A549 treated with CpdA at 1 μM for 4 hours (cell line): ENCODE data around the gene FUT2. TPM values are rescaled to one million over a fixed set of nuclear protein-coding genes. Genes with fewer than 3 reads are reported as not detected.

Source experiments
- total RNA-seq: library from RNA; stranded (reverse); fragments of 200-300 nt; extraction: Qiagen RNA extraction; gene quantifications from 5 replicates; pipeline ENCODE4 v1.2.3, GENCODE V29; 2022; ENCODE audit warnings: low read depth

The FUT2 gene
- not detected in 5 replicates for total RNA-seq

DNA sequence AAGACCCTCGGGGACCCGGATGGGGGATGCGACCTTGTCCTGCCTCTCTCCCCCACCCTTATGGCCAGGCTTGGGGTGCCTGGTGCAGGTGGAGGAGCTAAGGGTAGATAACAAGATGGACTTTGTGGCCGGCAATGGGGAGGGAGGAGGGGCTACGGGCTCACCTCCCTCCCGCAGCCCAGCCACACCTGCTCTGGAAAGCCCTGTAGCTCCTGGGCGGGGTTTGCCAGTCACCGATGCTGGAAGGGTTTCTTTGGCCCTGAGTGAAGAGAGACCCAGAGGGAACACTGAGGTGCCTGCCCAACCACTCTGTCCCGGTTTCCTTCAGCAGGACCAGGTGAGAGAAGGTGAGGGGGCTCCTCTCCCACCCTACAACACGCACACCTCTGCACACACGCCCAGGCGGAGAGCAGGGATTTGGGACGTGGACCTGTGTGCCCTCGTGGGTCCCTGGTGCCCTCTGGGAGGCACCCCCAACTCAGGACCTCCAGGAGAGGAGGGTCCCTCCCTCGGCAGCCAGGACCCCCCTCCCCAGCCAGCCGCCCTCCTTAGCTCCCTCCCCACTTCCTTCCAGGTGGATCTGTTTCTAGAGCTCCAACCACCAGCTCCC lies at the start of gene FUT2:
TSS of gene FUT2 (plus strand) at position 229 of the 610 bp plus-strand sequence. CDS start 6,986 bp downstream, outside the sequence.

DNA sequence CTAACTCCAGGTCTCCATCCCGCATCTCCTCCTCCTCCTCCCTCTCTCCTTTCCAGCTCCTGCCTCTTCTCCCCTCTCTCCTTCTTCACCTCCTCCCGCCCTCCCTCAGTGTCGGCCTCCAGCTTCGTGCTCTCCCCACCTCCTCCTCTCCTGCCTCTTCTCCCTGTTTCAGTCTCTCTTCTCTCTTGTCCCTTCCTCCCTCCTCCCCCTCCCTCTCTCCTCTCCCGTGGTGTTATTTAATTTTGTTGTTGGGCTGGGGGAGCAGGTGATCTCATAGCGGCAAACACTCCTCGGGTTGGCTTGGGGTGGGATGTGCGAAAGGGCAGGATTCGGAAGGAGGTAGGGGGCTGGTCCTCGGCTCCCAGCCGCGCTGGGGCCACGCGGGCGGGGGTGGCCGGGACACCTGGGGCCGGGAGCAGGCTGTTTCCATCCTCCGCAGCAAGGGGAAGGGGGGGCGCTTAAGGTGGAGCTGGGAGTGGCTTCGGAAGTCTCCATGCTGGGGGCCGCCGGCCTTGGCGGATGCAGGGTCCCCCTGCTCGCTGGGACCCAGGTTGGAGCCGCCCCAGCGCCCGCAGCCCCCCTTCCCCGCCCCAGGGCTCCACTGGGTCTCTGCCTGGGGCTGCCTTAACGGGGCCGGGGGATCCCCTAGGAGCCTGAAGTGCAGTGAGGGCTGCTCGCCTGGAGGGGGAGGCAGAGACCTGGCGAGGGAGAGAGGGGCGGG lies 49.6 kb upstream of the FUT2 start, which contains the start of gene CA11:
TSS of gene CA11 (minus strand) at position 187 of the 721 bp plus-strand sequence. CDS start 555 bp downstream, outside the sequence.

DNA sequence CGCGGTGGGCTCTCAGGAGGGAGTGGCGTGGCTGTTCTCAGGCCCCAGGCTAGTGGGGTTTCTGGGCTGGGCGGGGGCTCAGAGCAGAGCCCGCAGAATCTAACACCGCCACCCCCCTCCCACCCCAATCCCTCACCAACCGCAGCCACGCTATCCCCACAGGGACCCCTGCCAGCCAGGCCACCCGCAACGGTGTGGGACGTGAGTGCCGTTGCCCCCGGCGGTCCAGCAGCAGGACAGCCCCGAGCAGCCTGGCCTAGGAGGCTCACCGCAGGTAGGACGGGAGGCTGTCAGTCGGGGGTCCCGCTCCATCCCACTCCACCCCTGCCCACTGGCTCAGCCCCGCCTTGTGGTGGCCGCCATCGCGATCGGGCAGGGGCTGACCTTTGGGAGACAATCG lies 22.8 kb upstream of the FUT2 start, which contains the start of gene NTN5:
TSS of gene NTN5 (minus strand) at position 24 of the 400 bp plus-strand sequence. CDS start 2,031 bp downstream, outside the sequence.

DNA sequence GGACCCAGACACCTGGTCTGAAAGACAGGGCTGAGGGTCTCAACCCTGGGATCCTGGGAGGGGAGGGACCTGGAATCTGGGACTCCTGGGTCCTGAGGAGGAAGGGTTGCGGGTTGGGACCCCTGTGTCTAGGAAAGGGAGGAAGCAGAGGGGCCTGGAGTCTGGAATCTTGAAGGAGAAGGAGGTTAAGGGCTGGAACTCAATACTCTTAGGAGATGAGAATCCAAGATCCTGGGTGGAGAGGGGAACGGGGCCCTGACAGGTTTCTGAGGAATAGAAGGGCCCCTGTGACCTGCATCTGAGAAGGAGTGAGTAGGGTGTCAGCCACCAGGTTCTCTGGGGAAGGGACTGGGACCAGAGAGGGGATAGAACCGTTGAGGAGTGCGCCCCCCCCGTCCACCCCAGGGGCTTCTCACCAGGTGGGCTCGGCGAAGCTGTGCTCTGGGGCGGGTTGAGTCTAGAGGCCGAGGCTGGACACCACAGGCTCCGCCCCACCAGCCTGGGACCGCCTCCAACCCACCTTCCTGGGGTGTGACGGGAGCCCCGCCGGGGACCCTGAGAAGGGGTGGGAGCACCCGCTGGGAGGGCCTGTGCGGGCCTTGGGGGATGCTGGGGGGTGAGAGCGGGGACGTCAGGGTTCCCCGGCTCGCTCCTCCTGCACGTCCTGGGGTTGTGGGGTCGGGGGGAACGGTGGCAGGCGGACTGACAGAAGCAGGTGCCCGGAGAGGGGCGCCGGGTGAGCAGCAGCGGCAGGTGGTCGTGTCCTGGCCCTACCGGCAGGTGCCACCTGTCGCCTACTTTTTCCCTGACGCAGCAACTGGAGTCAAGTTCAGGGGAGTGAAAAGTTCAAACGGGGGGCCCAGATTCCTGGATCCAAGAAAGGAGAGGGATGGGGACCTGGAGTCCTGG lies 23.7 kb downstream of the FUT2 start, which contains the start of gene MAMSTR:
TSS of gene MAMSTR (minus strand) at position 463 of the 909 bp plus-strand sequence. CDS start 694 bp downstream, outside the sequence.

DNA sequence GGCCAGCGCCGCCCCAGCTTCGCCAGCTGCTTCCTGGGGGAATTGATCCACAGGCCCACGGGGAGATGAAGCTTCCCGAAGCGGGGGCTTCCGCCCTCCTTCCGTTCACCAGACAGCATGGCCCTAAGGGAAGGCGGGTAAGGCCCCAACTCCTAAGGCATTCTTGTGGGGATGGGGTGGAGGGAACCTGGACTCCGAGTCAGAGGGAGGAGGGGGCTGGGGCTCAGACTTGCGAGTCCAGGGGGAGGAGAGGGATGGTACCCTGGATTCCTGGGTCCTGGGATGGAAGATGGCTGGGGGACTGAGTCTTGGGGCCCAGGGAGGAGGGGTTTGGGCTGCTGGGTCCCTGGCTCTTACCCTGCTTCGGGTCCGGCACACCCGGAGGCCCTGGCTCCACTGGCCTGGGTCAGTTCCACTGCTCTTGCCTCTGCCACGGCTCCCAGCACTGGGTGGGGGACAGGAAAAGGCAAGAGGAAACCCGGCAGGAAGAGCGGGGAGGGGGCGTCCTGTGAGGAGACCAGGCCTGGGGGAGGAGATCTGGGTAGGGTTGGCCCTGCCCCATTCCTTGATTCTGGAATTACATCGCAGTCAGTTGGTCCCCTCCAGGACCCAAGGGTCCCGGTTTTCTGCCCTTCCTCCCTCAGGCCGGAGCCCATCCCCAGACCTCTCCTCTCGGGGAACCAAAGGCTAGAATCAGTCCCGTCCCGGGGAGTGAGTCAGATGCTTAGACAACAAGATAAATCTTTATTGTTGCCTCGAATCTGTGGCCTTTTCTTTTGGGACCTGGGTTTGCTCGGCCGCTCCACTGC lies 44.6 kb downstream of the FUT2 start, which contains the start of gene RASIP1:
TSS of gene RASIP1 (minus strand) at position 447 of the 809 bp plus-strand sequence. CDS start at position 119, 328 bp downstream.

DNA sequence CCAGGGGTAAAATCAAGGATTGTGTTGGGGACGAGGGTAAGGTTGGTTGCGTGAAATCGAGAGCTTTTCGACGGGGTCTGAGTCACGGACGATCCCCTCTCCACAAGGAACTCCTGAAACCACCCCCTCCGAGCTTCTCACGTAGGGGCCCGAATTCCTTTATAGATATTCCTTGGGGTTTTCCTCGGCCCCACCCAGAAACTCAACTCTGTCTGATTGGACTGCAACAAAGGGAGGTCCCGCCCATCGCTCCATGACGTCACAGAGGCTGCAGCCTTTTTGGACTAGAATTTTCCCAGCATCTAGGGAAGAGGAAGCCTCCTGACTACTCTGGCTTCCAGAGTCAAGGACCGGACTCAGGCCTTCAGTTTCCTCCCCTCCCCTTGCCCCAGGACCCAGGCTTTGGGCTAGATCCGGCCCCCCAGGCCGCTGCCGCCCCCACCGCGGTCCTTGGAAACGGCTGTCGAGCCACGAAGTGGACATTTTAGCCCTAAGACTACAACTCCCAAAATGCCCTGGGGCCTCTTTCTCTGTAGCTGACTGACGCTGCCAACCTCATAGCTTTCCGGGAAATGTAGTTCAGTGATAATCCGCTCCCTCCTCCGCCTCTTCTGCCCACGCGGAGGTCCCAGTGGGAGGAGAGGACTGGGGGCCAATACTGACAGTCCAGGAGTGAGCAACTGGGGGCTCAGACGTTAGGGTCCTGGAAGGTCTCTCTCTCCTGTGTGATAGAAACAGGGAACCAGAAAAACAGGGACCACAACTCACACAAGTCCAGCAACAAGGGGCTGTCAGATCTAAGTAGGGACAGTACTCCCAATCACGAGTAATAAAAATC lies 51.2 kb downstream of the FUT2 start, which contains the start of gene IZUMO1:
TSS of gene IZUMO1 (minus strand) at position 172 of the 838 bp plus-strand sequence. CDS start 1,050 bp downstream, outside the sequence.

DNA sequence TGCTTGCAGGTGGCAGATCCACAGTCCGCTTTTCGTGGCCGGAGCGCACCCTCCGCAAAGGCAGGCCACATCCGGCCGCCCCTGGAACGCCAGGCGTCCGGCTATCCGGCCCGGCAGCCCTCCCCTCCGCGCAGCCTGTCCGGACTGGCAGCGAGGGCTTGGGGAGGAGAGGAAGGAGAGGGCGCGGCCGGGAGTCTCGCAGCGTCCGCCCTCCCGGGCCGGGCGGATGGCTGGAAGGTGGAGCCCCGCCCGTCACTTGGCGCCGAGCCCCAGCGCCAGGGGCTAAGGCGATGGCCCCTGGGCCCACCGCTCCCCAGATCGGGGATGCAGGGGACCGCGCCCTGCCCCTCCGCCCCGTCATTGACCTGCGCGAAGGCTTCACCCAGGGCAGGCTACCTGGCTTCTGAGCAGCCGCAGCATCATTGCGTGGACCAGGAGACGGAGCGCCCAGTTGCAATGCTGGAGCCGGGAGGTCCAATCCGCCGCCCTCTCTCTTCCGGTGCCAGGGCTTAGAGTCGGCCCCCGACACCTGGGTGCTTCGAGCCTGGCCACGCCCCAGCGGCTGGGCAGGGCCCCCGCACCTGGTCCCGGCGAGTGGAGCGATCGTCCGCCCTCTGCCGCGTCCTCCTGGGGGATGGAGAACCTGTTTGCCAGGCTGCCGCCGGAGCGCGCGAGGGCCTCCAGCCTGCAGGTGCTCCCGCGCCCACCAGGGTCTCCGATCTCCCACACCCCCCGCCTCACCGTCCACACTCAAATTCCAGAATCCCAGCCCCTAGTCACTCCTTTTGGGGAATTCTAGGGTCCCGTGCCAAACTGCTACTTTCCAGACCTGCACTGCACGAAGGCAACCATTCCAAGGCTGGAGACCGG lies 57.0 kb downstream of the FUT2 start, which contains the start of gene FUT1:
TSS of gene FUT1 (minus strand) at position 146 of the 870 bp plus-strand sequence. CDS start 1,360 bp downstream, outside the sequence.

DNA sequence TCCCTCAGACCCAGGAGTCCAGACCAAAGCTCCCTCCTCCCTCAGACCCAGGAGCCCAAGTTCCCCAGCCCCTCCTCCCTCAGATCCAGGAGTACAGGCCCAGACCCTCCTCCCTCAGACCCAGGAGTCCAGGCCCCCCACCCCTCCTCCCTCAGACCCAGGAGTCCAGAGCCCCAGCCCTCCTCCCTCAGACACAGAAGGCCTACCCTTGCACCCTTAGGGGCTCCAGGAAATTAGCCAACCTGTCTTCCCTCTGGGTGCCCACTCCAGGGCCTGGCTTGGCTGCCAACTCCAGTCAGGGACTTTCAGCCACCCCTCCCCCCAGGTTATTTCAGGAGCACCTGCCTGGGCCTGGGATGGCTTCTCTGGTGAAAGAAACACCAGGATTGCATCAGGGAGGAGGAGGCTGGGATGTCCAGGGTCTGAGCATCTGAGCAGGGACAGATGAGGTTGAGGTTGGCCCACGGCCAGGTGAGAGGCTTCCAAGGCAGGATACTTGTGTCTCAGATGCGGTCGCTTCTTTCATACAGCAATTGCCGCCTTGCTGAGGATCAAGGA lies 59.4 kb downstream of the FUT2 start, which contains the start of gene FGF21:
TSS of gene FGF21 (plus strand) at position 441 of the 558 bp plus-strand sequence. CDS start 713 bp downstream, outside the sequence.

Other genes starting within 250 kb of the FUT2 start
- gene GRWD1, start 250.0 kb upstream of the FUT2 start, total RNA-seq = 101 to 132 TPM (median 125 TPM) in 5 replicates
- gene KCNJ14, start 240.4 kb upstream of the FUT2 start, total RNA-seq = 1.4 to 2.0 TPM (median 1.6 TPM) in 5 replicates
- 48.9 to 61.7 TPM (median 55.6 TPM) in 5 replicates for gene CYTH2, start 226.6 kb upstream of the FUT2 start, total RNA-seq
- 2.7 to 4.7 TPM (median 4.4 TPM) in 5 replicates for gene LMTK3, start 184.1 kb upstream of the FUT2 start, total RNA-seq
- gene SULT2B1, start 143.8 kb upstream of the FUT2 start, total RNA-seq = 12.3 to 17.8 TPM (median 15.5 TPM) in 5 replicates
- 0.07 TPM in 1 of 5 replicates, not detected in the others for gene SPACA4, start 89.2 kb upstream of the FUT2 start, total RNA-seq
- 0.13 to 0.66 TPM (median 0.17 TPM) in 4 of 5 replicates, not detected in the other for gene FAM83E, start 80.9 kb upstream of the FUT2 start, total RNA-seq
- gene RPL18, start 76.8 kb upstream of the FUT2 start, total RNA-seq = 3,161 to 3,592 TPM (median 3,413 TPM) in 5 replicates
- 10.2 to 19.0 TPM (median 17.9 TPM) in 5 replicates for gene SPHK2, start 76.5 kb upstream of the FUT2 start, total RNA-seq
- 1.4 to 3.5 TPM (median 2.5 TPM) in 5 replicates for gene DBP, start 58.6 kb upstream of the FUT2 start, total RNA-seq
- 8.7 to 12.3 TPM (median 9.7 TPM) in 5 replicates for gene CA11, start 49.8 kb upstream of the FUT2 start, total RNA-seq
- 0.10 to 0.25 TPM (median 0.20 TPM) in 4 of 5 replicates, not detected in the other for gene NTN5, start 23.0 kb upstream of the FUT2 start, total RNA-seq
- 0.35 to 0.71 TPM (median 0.51 TPM) in 5 replicates for gene MAMSTR, start 23.8 kb downstream of the FUT2 start, total RNA-seq
- gene RASIP1, start 44.6 kb downstream of the FUT2 start, total RNA-seq = 0.35 to 0.87 TPM (median 0.43 TPM) in 5 replicates
- gene IZUMO1, start 50.9 kb downstream of the FUT2 start, total RNA-seq = not detected in 5 replicates
- 0.07 to 0.09 TPM (median 0.07 TPM) in 4 of 5 replicates, not detected in the other for gene FUT1, start 56.7 kb downstream of the FUT2 start, total RNA-seq
- 0.08 TPM in 1 of 5 replicates, not detected in the others for gene FGF21, start 59.6 kb downstream of the FUT2 start, total RNA-seq
- 50.8 to 60.8 TPM (median 56.6 TPM) in 5 replicates for gene BCAT2, start 115.1 kb downstream of the FUT2 start, total RNA-seq
- 13.8 to 16.7 TPM (median 14.3 TPM) in 5 replicates for gene HSD17B14, start 140.5 kb downstream of the FUT2 start, total RNA-seq
- 1.5 to 3.4 TPM (median 2.2 TPM) in 5 replicates for gene PLEKHA4, start 172.6 kb downstream of the FUT2 start, total RNA-seq
- 94.1 to 157 TPM (median 116 TPM) in 5 replicates for gene PPP1R15A, start 176.4 kb downstream of the FUT2 start, total RNA-seq
- not detected in 5 replicates for gene TULP2, start 202.8 kb downstream of the FUT2 start, total RNA-seq
- 185 to 225 TPM (median 213 TPM) in 5 replicates for gene NUCB1, start 204.3 kb downstream of the FUT2 start, total RNA-seq
- 1.2 to 2.2 TPM (median 1.5 TPM) in 5 replicates for gene DHDH, start 237.7 kb downstream of the FUT2 start, total RNA-seq